Type B pancreatic cell (in vitro differentiated cells): ENCODE measurements around the gene DLG1. TPM values are rescaled to one million over a fixed set of nuclear protein-coding genes. Genes with fewer than 3 reads are reported as not detected.
"Not testable (repeated sequence)": the region's sequence is repeated elsewhere in the genome, so short reads cannot be mapped to it uniquely, and the experiment has no call there.

Source experiments
- DNase-seq: peaks from one replicate; pipeline ENCODE4 v3.0.0; 2021; ENCODE audit warnings: mixed read lengths; ENCODE audit not compliant: unreplicated experiment; ENCODE audit errors: extremely low spot score
- H3K27ac Mint-ChIP-seq: 2 replicates; pipeline ENCODE4 v1.8.0; 2021; ENCODE audit warnings: mild to moderate bottlenecking, mixed read lengths
- H3K27me3 Mint-ChIP-seq: 2 replicates; pipeline ENCODE4 v1.8.0; 2021; ENCODE audit warnings: mixed read lengths
- H3K36me3 Mint-ChIP-seq: 2 replicates; pipeline ENCODE4 v1.8.0; 2021; ENCODE audit warnings: mixed read lengths
- H3K4me1 Mint-ChIP-seq: one replicate; pipeline ENCODE4 v1.8.0; 2021; ENCODE audit warnings: mixed read lengths; ENCODE audit not compliant: unreplicated experiment
- H3K4me3 Mint-ChIP-seq: 2 replicates; pipeline ENCODE4 v1.8.0; 2021; ENCODE audit warnings: mild to moderate bottlenecking, mixed read lengths
- H3K9me3 Mint-ChIP-seq: 2 replicates; pipeline ENCODE4 v1.8.0; 2021; ENCODE audit warnings: mixed read lengths
- CTCF ChIP-seq: fragments of 200-600 bp; sonication (generic); conservative IDR thresholded peaks from 2 replicates; pipeline ENCODE4 v1.5.0; 2021; ENCODE audit warnings: antibody characterized with exemption, mild to moderate bottlenecking
- total RNA-seq: library from RNA; stranded (reverse); gene quantifications from 2 replicates; pipeline ENCODE4 v1.2.1, GENCODE V29; 2021; ENCODE audit warnings: low replicate concordance

The DLG1 gene
- total RNA-seq, 1 donor from 2014 or later: 95.9 TPM

GRCh38 chr3:197068077-197068476 is 230.3 kb downstream of the DLG1 start:
- Mint-ChIP-seq H3K4me1 (no peaks in the 10 kb centered on the region), H3K9me3 (no peaks in the 10 kb centered on the region), H3K27ac (peak overlapping the region; percentile 41), H3K4me3 (no peak overlapping the region), H3K36me3 (peaks cover 21% of the 10 kb centered on the region), H3K27me3 (no peaks in the 10 kb centered on the region)
- no peak for TF ChIP-seq CTCF
- DNase-seq: no peak

GRCh38 chr3:197064771-197065170 is 233.6 kb downstream of the DLG1 start:
- H3K36me3 Mint-ChIP-seq: peaks cover 26% of the 10 kb centered on the region
- TF ChIP-seq CTCF: no peak
- no peak for DNase-seq
- H3K4me3 Mint-ChIP-seq: no peak overlapping the region
- no peaks in the 10 kb centered on the region for H3K9me3 Mint-ChIP-seq
- no peaks in the 10 kb centered on the region for H3K4me1 Mint-ChIP-seq
- no peaks in the 10 kb centered on the region for H3K27me3 Mint-ChIP-seq
- H3K27ac Mint-ChIP-seq: no peak overlapping the region

GRCh38 chr3:197062446-197062845 is 236.0 kb downstream of the DLG1 start:
- peaks cover 43% of the 10 kb centered on the region for H3K36me3 Mint-ChIP-seq
- DNase-seq: no peak
- H3K27me3 Mint-ChIP-seq: no peaks in the 10 kb centered on the region
- no peak overlapping the region for H3K27ac Mint-ChIP-seq
- no peaks in the 10 kb centered on the region for H3K4me1 Mint-ChIP-seq
- no peak overlapping the region for H3K4me3 Mint-ChIP-seq
- no peaks in the 10 kb centered on the region for H3K9me3 Mint-ChIP-seq
- no peak for TF ChIP-seq CTCF

GRCh38 chr3:197051637-197052036 is 246.8 kb downstream of the DLG1 start:
- not testable (repeated sequence) for H3K27me3 Mint-ChIP-seq, H3K27ac Mint-ChIP-seq, H3K4me3 Mint-ChIP-seq, DNase-seq, H3K9me3 Mint-ChIP-seq, H3K4me1 Mint-ChIP-seq
- peaks cover 28% of the 10 kb centered on the region for H3K36me3 Mint-ChIP-seq

GRCh38 chr3:197050511-197050910 is 247.9 kb downstream of the DLG1 start:
- H3K4me1 Mint-ChIP-seq: no peaks in the 10 kb centered on the region
- no peak for TF ChIP-seq CTCF
- peaks cover 36% of the 10 kb centered on the region for H3K36me3 Mint-ChIP-seq
- no peak overlapping the region for H3K27ac Mint-ChIP-seq
- no peak for DNase-seq
- H3K4me3 Mint-ChIP-seq: no peak overlapping the region
- no peaks in the 10 kb centered on the region for H3K27me3 Mint-ChIP-seq
- no peaks in the 10 kb centered on the region for H3K9me3 Mint-ChIP-seq

- Mint-ChIP-seq H3K9me3 (no peaks in the 10 kb centered on the region), H3K4me1 (no peaks in the 10 kb centered on the region), H3K27me3 (no peaks in the 10 kb centered on the region), H3K27ac (no peak overlapping the region), H3K36me3 (peaks cover 18% of the 10 kb centered on the region), H3K4me3 (no peak overlapping the region)
- TF ChIP-seq CTCF: no peak
- no peak for DNase-seq
Measured at GRCh38 chr3:197042539-197042938, 255.9 kb downstream of the DLG1 start.
